ENCODE measurements around the gene UGT3A2.

The UGT3A2 gene

GRCh38 chr5:36105819-36106218 lies 39.1 kb upstream of the UGT3A2 start:
- Histone ChIP-seq H3K4me2 (ENCODE audit: low read depth, low read length, poor library complexity, severe bottlenecking) (no peak overlapping the region), H3K9me2 (replicated peaks; ENCODE audit: insufficient read depth, low read length) (no peaks in the 10 kb centered on the region), H2AFZ (ENCODE audit: low read depth, low read length, severe bottlenecking) (no peak overlapping the region), H3K27ac (ENCODE audit: low read depth, low read length) (no peak overlapping the region), H3K36me3 (ENCODE audit: low read length) (peaks cover 53% of the 10 kb centered on the region; the same call in 1 of the 2 replicates), H3K27me3 (ENCODE audit: low read length) (no peaks in the 10 kb centered on the region), H3K9ac (ENCODE audit: low read length) (no peak overlapping the region), H3F3A (ENCODE audit: insufficient read depth) (no peaks in the 10 kb centered on the region), H3K79me2 (ENCODE audit: insufficient read depth, low read length) (no peaks in the 10 kb centered on the region), H3K4me3 (ENCODE audit: insufficient read depth, low read length, poor library complexity, severe bottlenecking) (no peak overlapping the region), H4K20me1 (ENCODE audit: low read depth, low read length) (no peaks in the 10 kb centered on the region), H3K9me3 (ENCODE audit: insufficient read depth, low read length) (no peaks in the 10 kb centered on the region)
- TF ChIP-seq CTCF (IDR thresholded peaks at IDR 0.05; ENCODE audit: insufficient read depth, low read length, poor library complexity, severe bottlenecking): no peak
- TF ChIP-seq EZH2phosphoT487 (conservative IDR thresholded peaks at IDR 0.05; ENCODE audit: low read length): no peak

- TF ChIP-seq EZH2phosphoT487 (conservative IDR thresholded peaks at IDR 0.05; ENCODE audit: low read length) (no peak), CTCF (IDR thresholded peaks at IDR 0.05; ENCODE audit: insufficient read depth, low read length, poor library complexity, severe bottlenecking) (no peak)
- Histone ChIP-seq H3F3A (ENCODE audit: insufficient read depth) (no peaks in the 10 kb centered on the region), H3K4me2 (ENCODE audit: low read depth, low read length, poor library complexity, severe bottlenecking) (no peak overlapping the region), H3K9me3 (ENCODE audit: insufficient read depth, low read length) (no peaks in the 10 kb centered on the region), H3K27ac (ENCODE audit: low read depth, low read length) (no peak overlapping the region), H3K9me2 (replicated peaks; ENCODE audit: insufficient read depth, low read length) (no peaks in the 10 kb centered on the region), H3K27me3 (ENCODE audit: low read length) (no peaks in the 10 kb centered on the region), H4K20me1 (ENCODE audit: low read depth, low read length) (no peaks in the 10 kb centered on the region), H3K79me2 (ENCODE audit: insufficient read depth, low read length) (no peaks in the 10 kb centered on the region), H2AFZ (ENCODE audit: low read depth, low read length, severe bottlenecking) (no peak overlapping the region), H3K4me3 (ENCODE audit: insufficient read depth, low read length, poor library complexity, severe bottlenecking) (no peak overlapping the region), H3K36me3 (ENCODE audit: low read length) (peaks cover 15% of the 10 kb centered on the region; the same call in 1 of the 2 replicates), H3K9ac (ENCODE audit: low read length) (no peak overlapping the region)
Observed at GRCh38 chr5:36099748-36100147, 33.1 kb upstream of the UGT3A2 start.

- Histone ChIP-seq H3K4me3 (ENCODE audit: insufficient read depth, low read length, poor library complexity, severe bottlenecking) (no peak overlapping the region), H3K9me2 (replicated peaks; ENCODE audit: insufficient read depth, low read length) (no peaks in the 10 kb centered on the region), H3K9me3 (ENCODE audit: insufficient read depth, low read length) (no peaks in the 10 kb centered on the region), H4K20me1 (ENCODE audit: low read depth, low read length) (no peaks in the 10 kb centered on the region), H3K27ac (ENCODE audit: low read depth, low read length) (no peak overlapping the region), H3K27me3 (ENCODE audit: low read length) (no peaks in the 10 kb centered on the region), H3K9ac (ENCODE audit: low read length) (no peak overlapping the region), H3K4me2 (ENCODE audit: low read depth, low read length, poor library complexity, severe bottlenecking) (no peak overlapping the region), H2AFZ (ENCODE audit: low read depth, low read length, severe bottlenecking) (no peak overlapping the region), H3K36me3 (ENCODE audit: low read length) (peaks cover 2% of the 10 kb centered on the region; the same call in 1 of the 2 replicates), H3F3A (ENCODE audit: insufficient read depth) (no peaks in the 10 kb centered on the region), H3K79me2 (ENCODE audit: insufficient read depth, low read length) (no peaks in the 10 kb centered on the region)
- TF ChIP-seq EZH2phosphoT487 (conservative IDR thresholded peaks at IDR 0.05; ENCODE audit: low read length): no peak
- no peak for TF ChIP-seq CTCF (IDR thresholded peaks at IDR 0.05; ENCODE audit: insufficient read depth, low read length, poor library complexity, severe bottlenecking)
Observed at GRCh38 chr5:36096486-36096885, 29.8 kb upstream of the UGT3A2 start.
